ENCODE data around the gene SMC5.

DNA sequence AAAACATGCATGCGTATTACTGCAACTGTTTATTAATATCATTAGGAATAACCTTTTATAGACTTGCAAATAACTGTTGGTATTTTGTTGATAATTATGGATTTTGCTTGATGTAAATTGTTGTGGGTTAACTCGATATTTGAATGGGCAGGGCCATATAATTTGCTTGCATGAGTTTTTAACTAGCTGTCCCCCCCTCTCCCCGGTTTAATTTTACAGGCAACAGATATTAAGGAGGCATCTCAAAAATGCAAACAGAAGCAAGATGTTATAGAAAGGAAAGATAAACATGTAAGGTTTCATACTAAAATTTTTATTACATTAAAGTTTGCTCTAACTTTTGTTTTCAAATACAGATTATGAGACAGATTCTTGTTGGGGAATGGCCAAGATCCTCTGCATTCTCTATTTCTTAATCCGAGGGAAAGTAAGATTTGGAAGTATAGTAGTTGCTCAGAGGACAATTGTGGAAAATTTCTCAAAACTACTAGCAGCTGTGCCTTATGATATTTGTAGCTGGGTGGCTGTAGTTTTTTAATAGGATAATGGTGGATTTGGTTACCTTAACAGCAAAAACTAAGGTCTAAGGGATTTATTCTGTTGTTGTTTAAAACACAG, 27.3 kb downstream of the SMC5 start:
- TF ChIP-seq, protein P1, sequence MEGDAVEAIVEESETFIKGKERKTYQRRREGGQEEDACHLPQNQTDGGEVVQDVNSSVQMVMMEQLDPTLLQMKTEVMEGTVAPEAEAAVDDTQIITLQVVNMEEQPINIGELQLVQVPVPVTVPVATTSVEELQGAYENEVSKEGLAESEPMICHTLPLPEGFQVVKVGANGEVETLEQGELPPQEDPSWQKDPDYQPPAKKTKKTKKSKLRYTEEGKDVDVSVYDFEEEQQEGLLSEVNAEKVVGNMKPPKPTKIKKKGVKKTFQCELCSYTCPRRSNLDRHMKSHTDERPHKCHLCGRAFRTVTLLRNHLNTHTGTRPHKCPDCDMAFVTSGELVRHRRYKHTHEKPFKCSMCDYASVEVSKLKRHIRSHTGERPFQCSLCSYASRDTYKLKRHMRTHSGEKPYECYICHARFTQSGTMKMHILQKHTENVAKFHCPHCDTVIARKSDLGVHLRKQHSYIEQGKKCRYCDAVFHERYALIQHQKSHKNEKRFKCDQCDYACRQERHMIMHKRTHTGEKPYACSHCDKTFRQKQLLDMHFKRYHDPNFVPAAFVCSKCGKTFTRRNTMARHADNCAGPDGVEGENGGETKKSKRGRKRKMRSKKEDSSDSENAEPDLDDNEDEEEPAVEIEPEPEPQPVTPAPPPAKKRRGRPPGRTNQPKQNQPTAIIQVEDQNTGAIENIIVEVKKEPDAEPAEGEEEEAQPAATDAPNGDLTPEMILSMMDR (IDR thresholded peaks at IDR 0.05 in 2 of 3, conservative IDR thresholded peaks at IDR 0.05 in 1 of 3; ENCODE audit: borderline replicate concordance in 1 of 3, insufficient read depth in 1 of 3, low read depth in 2 of 3, low read length in 2 of 3) = no peak
- no peak for TF ChIP-seq POLR2AphosphoS5 (IDR thresholded peaks at IDR 0.05; ENCODE audit: low read depth, low read length)
- TF ChIP-seq EZH2 (IDR thresholded peaks at IDR 0.05) = no peak
- no peak for TF ChIP-seq ZNF274 (IDR thresholded peaks at IDR 0.05; ENCODE audit: low read depth, low read length)
- no peak for TF ChIP-seq CEBPB (IDR thresholded peaks at IDR 0.05; ENCODE audit: low read depth)
- TF ChIP-seq POLR2A (IDR thresholded peaks at IDR 0.05; ENCODE audit: borderline replicate concordance, extremely low read depth, insufficient read depth, insufficient read length) = no peak
- no peak for TF ChIP-seq EZH2phosphoT487 (IDR thresholded peaks at IDR 0.05; ENCODE audit: borderline replicate concordance)
- TF ChIP-seq, protein P2, sequence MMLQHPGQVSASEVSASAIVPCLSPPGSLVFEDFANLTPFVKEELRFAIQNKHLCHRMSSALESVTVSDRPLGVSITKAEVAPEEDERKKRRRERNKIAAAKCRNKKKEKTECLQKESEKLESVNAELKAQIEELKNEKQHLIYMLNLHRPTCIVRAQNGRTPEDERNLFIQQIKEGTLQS (IDR thresholded peaks at IDR 0.05) = no peak
- TF ChIP-seq SRF (IDR thresholded peaks at IDR 0.05; ENCODE audit: low read depth) = no peak
- TF ChIP-seq JUND (IDR thresholded peaks at IDR 0.05) = no peak
- TF ChIP-seq, protein P3, sequence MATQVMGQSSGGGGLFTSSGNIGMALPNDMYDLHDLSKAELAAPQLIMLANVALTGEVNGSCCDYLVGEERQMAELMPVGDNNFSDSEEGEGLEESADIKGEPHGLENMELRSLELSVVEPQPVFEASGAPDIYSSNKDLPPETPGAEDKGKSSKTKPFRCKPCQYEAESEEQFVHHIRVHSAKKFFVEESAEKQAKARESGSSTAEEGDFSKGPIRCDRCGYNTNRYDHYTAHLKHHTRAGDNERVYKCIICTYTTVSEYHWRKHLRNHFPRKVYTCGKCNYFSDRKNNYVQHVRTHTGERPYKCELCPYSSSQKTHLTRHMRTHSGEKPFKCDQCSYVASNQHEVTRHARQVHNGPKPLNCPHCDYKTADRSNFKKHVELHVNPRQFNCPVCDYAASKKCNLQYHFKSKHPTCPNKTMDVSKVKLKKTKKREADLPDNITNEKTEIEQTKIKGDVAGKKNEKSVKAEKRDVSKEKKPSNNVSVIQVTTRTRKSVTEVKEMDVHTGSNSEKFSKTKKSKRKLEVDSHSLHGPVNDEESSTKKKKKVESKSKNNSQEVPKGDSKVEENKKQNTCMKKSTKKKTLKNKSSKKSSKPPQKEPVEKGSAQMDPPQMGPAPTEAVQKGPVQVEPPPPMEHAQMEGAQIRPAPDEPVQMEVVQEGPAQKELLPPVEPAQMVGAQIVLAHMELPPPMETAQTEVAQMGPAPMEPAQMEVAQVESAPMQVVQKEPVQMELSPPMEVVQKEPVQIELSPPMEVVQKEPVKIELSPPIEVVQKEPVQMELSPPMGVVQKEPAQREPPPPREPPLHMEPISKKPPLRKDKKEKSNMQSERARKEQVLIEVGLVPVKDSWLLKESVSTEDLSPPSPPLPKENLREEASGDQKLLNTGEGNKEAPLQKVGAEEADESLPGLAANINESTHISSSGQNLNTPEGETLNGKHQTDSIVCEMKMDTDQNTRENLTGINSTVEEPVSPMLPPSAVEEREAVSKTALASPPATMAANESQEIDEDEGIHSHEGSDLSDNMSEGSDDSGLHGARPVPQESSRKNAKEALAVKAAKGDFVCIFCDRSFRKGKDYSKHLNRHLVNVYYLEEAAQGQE (IDR thresholded peaks at IDR 0.05; ENCODE audit: low read depth) = no peak
- TF ChIP-seq TCF7L2 (IDR thresholded peaks at IDR 0.05; ENCODE audit: borderline replicate concordance, extremely low read depth, insufficient read depth, insufficient read length) = no peak
- TF ChIP-seq, protein P4, sequence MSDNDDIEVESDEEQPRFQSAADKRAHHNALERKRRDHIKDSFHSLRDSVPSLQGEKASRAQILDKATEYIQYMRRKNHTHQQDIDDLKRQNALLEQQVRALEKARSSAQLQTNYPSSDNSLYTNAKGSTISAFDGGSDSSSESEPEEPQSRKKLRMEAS (IDR thresholded peaks at IDR 0.05) = no peak
